ENCODE results near the gene NOLC1. TPM values are rescaled to one million over a fixed set of nuclear protein-coding genes. Genes with fewer than 3 reads are reported as not detected.

Gene NOLC1
- total and polyA plus RNA-seq, 10 of the 15 experiments (the other 5 are each of a cell fraction or from before 2014, with no cell fraction given): 91.7 to 244 (median 128) TPM

DNA sequence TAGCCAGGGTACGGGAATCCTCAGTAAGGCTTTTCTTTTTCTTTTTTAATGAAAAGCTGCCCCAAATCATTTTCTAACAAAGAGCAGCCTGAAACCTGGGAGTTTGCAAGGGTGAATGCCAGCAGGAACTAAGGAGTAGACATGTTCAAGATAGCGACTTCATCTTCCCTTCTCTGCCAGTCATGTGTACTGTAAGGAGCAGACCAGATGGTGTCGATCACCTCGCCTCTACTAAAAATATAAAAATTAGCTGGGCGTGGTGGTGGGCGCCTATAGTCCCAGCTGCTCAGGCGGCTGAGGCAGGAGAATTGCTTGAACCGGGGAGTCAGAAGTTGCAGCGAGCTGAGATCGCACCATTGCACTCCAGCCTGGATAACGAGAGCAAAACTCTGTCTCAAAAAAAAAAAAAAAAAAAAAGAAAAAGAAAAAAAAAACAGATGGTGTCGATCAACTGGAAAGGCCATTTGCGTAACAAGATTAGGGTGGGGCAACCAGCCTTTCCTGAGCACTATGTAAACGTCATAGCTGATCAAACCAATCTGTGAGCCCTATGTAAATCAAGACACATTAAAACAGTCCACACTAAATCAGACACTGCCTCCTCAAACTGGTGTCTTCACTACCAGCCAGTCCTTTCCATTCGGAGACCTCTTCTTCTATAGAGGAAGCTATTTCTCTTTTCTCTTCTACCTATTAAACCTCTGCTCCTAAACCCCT is 33.8 kb downstream of the NOLC1 start:
- ChIA-PET CTCF (interaction anchor here (0.6 to 6.6 kb wide), 3 partner anchors 16 to 176 kb away, joined by 3 to 61 read pairs (median 3); no protein-coding TSS in a partner anchor), SMC1A (ENCODE audit: uncharacterized antibody, unreplicated experiment) (interaction anchor here (0.6 kb wide), 1 partner anchor 108 kb away, joined by 3 read pairs; no protein-coding TSS in a partner anchor), RAD21 (ENCODE audit: unreplicated experiment) (no interaction called here), POLR2A (interaction anchor here (0.7 to 1.0 kb wide), 2 partner anchors 15 to 125 kb away, joined by 3 to 5 read pairs; no protein-coding TSS in a partner anchor)
- Histone ChIP-seq H2AFZ (ENCODE audit: control insufficient read depth, low read depth, low read length) (no peak overlapping the region), H3K4me1 (ENCODE audit: control insufficient read depth, insufficient read depth, low read length) (peaks cover 11% of the 10 kb centered on the region), H3K79me2 (ENCODE audit: control insufficient read depth, insufficient read depth, low read length) (no peaks in the 10 kb centered on the region), H4K20me1 (ENCODE audit: control insufficient read depth, insufficient read depth) (no peaks in the 10 kb centered on the region), H3K4me3 (no peak overlapping the region), H3K27ac (ENCODE audit: control insufficient read depth, insufficient read depth) (no peak overlapping the region), H3K36me3 (ENCODE audit: control insufficient read depth in 2 of 2, insufficient read depth in 2 of 2, low read length in 1 of 2) (no peaks in the 10 kb centered on the region), H3K4me2 (ENCODE audit: control insufficient read depth, insufficient read depth) (no peak overlapping the region), H3K27me3 (replicated peaks in 1 of 2; ENCODE audit: control insufficient read depth in 2 of 2, insufficient read depth in 2 of 2, low read length in 1 of 2) (no peaks in the 10 kb centered on the region), H3K9ac (ENCODE audit: control insufficient read depth, insufficient read depth, low read length) (no peak overlapping the region), H3K9me3 (replicated peaks; ENCODE audit: control insufficient read depth, insufficient read depth, low read length) (peaks cover 5% of the 10 kb centered on the region; the same call in 1 of the 3 replicates)
- ATAC-seq (no peak), FAIRE-seq (no peak), DNase-seq (ENCODE audit: low read depth, low spot score) (no peak)
- in situ Hi-C loops (cut with MboI): no loop called here
- intact Hi-C loops (cut with micrococcal nuclease; ENCODE audit: unreplicated experiment): no loop called here
- WGBS (ENCODE audit: insufficient coverage, insufficient replicate concordance, low lambda C conversion rate, missing lambda C conversion rate): 64% methylated on average over 14 of the region's 15 CpGs
- no TSS peak for BruUV-seq (replicated peaks)
- no peak for TF ChIP-seq SIN3A (IDR thresholded peaks at IDR 0.05; ENCODE audit: low read depth, low read length)
- TF ChIP-seq ASH2L (IDR thresholded peaks at IDR 0.05; ENCODE audit: borderline replicate concordance, low read depth): no peak
- no peak for TF ChIP-seq ETV6 (conservative IDR thresholded peaks at IDR 0.05 in 1 of 2, IDR thresholded peaks at IDR 0.05 in 1 of 2; ENCODE audit: borderline replicate concordance in 1 of 2, low read depth in 1 of 2)
- no peak for TF ChIP-seq IRF3 (IDR thresholded peaks at IDR 0.05)
- no peak for TF ChIP-seq CHD4 (IDR thresholded peaks at IDR 0.05)
- TF ChIP-seq RCOR1 (conservative IDR thresholded peaks at IDR 0.05; ENCODE audit: low read depth, low read length): no peak
- no peak for TF ChIP-seq ZNF592 (IDR thresholded peaks at IDR 0.05)
- no peak for TF ChIP-seq HCFC1 (IDR thresholded peaks at IDR 0.05; ENCODE audit: low read length)
- no peak for TF ChIP-seq SIX5 (IDR thresholded peaks at IDR 0.05; ENCODE audit: low read depth, low read length, severe bottlenecking)
- no peak for TF ChIP-seq PAX5 (IDR thresholded peaks at IDR 0.05; ENCODE audit: borderline replicate concordance, low read depth, low read length)
- TF ChIP-seq, protein P1, sequence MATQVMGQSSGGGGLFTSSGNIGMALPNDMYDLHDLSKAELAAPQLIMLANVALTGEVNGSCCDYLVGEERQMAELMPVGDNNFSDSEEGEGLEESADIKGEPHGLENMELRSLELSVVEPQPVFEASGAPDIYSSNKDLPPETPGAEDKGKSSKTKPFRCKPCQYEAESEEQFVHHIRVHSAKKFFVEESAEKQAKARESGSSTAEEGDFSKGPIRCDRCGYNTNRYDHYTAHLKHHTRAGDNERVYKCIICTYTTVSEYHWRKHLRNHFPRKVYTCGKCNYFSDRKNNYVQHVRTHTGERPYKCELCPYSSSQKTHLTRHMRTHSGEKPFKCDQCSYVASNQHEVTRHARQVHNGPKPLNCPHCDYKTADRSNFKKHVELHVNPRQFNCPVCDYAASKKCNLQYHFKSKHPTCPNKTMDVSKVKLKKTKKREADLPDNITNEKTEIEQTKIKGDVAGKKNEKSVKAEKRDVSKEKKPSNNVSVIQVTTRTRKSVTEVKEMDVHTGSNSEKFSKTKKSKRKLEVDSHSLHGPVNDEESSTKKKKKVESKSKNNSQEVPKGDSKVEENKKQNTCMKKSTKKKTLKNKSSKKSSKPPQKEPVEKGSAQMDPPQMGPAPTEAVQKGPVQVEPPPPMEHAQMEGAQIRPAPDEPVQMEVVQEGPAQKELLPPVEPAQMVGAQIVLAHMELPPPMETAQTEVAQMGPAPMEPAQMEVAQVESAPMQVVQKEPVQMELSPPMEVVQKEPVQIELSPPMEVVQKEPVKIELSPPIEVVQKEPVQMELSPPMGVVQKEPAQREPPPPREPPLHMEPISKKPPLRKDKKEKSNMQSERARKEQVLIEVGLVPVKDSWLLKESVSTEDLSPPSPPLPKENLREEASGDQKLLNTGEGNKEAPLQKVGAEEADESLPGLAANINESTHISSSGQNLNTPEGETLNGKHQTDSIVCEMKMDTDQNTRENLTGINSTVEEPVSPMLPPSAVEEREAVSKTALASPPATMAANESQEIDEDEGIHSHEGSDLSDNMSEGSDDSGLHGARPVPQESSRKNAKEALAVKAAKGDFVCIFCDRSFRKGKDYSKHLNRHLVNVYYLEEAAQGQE (IDR thresholded peaks at IDR 0.05; ENCODE audit: low read depth, low read length): no peak
- no peak for TF ChIP-seq MYB (IDR thresholded peaks at IDR 0.05; ENCODE audit: borderline replicate concordance, low read depth, low read length)
- no peak for TF ChIP-seq CBX3 (IDR thresholded peaks at IDR 0.05; ENCODE audit: borderline replicate concordance, low read depth)
